Mammary epithelial cell (primary cell): ENCODE results near the gene PARD3.

ENCODE experiments used
- EZH2 ChIP-seq: IDR thresholded peaks from 2 replicates; pipeline ENCODE4 v1.6.1; 2012; ENCODE audit warnings: low read length, inconsistent platforms, borderline replicate concordance
- TF ChIP-seq, protein P1 (sequence below), 2 donors: IDR thresholded peaks in 1 of 2; conservative IDR thresholded peaks in 1 of 2; 2 replicates each; pipeline ENCODE4 v1.5.1; 2011 to 2012; ENCODE audit warnings: inconsistent platforms in 2 of 2, low read length in 2 of 2, mild to moderate bottlenecking in 2 of 2, control low read depth in 1 of 2, low read depth in 1 of 2; ENCODE audit not compliant: insufficient read depth in 1 of 2; ENCODE audit errors: extremely low read depth in 1 of 2

DNA sequence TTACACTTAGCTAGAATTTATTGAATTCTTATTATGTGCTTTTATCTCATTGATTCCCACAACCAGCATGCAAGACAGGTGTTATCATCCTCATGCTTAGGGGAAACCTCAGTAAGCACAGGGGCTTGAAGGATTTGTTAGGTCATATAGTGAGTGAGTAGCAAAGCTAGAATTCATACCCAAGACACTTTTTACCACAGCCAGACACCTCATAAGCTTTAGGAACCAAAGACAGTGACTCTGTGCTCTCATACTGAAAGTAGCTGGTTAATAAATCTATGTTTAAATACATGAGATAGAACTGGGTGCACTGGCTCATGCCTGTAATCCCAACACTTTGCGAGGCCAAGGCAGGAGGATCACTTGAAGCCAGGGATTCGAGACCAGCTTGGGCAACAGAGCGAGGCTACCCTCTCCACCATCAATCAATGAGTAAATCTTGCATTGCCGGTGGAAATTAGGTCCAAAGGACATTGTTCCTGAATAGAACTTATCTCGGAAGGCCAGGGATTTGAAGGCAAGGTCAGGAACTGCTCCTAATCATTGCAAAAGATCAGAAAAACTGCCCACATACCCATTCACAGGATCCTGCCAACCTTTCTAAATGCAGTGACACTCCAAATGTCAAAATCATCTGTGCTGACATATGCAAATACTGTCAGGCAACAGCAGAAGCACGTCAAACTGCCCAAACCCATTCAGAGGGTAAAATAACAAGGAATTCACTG is 523.5 kb downstream of the PARD3 start:
- TF ChIP-seq, protein P1, sequence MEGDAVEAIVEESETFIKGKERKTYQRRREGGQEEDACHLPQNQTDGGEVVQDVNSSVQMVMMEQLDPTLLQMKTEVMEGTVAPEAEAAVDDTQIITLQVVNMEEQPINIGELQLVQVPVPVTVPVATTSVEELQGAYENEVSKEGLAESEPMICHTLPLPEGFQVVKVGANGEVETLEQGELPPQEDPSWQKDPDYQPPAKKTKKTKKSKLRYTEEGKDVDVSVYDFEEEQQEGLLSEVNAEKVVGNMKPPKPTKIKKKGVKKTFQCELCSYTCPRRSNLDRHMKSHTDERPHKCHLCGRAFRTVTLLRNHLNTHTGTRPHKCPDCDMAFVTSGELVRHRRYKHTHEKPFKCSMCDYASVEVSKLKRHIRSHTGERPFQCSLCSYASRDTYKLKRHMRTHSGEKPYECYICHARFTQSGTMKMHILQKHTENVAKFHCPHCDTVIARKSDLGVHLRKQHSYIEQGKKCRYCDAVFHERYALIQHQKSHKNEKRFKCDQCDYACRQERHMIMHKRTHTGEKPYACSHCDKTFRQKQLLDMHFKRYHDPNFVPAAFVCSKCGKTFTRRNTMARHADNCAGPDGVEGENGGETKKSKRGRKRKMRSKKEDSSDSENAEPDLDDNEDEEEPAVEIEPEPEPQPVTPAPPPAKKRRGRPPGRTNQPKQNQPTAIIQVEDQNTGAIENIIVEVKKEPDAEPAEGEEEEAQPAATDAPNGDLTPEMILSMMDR (conservative IDR thresholded peaks at IDR 0.05 in 1 of 2, IDR thresholded peaks at IDR 0.05 in 1 of 2; ENCODE audit: extremely low read depth in 1 of 2, insufficient read depth in 1 of 2, low read depth in 1 of 2, low read length in 2 of 2): no peak
- TF ChIP-seq EZH2: no peak
